Measurements from ENCODE around the gene RPS5. TPM values are rescaled to one million over a fixed set of nuclear protein-coding genes. Genes with fewer than 3 reads are reported as not detected.

The RPS5 gene
- total RNA-seq, 1 experiment from 2014 or later, result 1,982 TPM

DNA sequence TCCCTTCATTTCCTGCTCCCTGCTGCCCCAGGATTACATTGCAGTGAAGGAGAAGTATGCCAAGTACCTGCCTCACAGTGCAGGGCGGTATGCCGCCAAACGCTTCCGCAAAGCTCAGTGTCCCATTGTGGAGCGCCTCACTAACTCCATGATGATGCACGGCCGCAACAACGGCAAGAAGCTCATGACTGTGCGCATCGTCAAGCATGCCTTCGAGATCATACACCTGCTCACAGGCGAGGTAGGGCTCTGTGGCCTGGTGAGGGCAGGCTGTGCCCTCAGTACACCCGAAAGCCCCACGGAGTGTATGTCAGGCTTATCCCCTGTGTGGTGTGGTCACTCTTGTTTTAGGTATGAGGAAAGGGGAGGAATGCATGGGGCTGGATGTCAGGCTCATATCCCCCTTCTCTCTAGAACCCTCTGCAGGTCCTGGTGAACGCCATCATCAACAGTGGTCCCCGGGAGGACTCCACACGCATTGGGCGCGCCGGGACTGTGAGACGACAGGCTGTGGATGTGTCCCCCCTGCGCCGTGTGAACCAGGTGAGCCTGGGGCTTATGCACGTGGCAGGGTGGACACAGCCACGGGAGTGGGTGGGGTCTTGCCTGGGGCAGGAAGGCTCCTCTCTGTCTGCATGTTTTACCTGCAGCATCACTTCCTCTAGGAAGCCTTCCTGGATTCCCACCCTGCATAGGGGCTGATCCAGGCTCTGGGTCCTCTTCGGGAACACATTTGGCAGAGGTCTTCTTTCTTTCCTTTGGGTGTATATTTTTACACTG is 6.1 kb downstream of the RPS5 start:
- ATAC-seq (no peak), DNase-seq (ENCODE audit: low read depth, low spot score) (no peak)
- no peak for TF ChIP-seq SIN3A (IDR thresholded peaks at IDR 0.05; ENCODE audit: low read depth)
- TF ChIP-seq RAD21 (IDR thresholded peaks at IDR 0.05; ENCODE audit: low read depth), result no peak
- no peak for TF ChIP-seq ZNF274 (IDR thresholded peaks at IDR 0.05; ENCODE audit: low read depth, low read length)
- TF ChIP-seq POLR2A (IDR thresholded peaks at IDR 0.05; ENCODE audit: borderline replicate concordance, extremely low read depth, insufficient read depth, insufficient read length), result no peak
- TF ChIP-seq YY1 (IDR thresholded peaks at IDR 0.05; ENCODE audit: extremely low read depth, insufficient replicate concordance, low read depth, low read length), result no peak
- no peaks in the 10 kb centered on the region for H3K9me3 ChIP-seq (ENCODE audit: control insufficient read depth in 1 of 2, insufficient read depth in 1 of 2, low read depth in 1 of 2, low read length in 2 of 2)
- 0 out of 2 replicates have a peak overlapping the region, but pooled peaks have one; percentile 5 for H3K9ac ChIP-seq (ENCODE audit: low read length)
- H3K4me2 ChIP-seq (ENCODE audit: low read length), result 0 out of 2 replicates have a peak overlapping the region, but pooled peaks have one; percentile 48
- no peaks in the 10 kb centered on the region for H3K9me2 ChIP-seq (ENCODE audit: insufficient read depth)
- H3K4me1 ChIP-seq (ENCODE audit: control insufficient read depth in 1 of 2, insufficient read depth in 2 of 2, low read length in 2 of 2), result peaks cover 24 to 65% of the 10 kb centered on the region in 2 experiments
- intact Hi-C loops (cut with micrococcal nuclease), result no loop called here
- no peaks in the 10 kb centered on the region for H3K27me3 ChIP-seq (ENCODE audit: insufficient read depth, low read length)
- ChIA-PET RAD21 (ENCODE audit: low non-redundant PET in 1 of 2, low total read pairs in 2 of 2, uncharacterized antibody in 2 of 2, unreplicated experiment in 2 of 2) (no interaction called here), CTCF (no interaction called here), POLR2A (no interaction called here)
- peak overlapping the region; percentile 23; the same call in 1 of the 2 replicates for H3K27ac ChIP-seq (ENCODE audit: low read depth, low read length)
- peaks cover 33 to 64% of the 10 kb centered on the region in 2 experiments; a peak in 3 of 4 replicates for H3K36me3 ChIP-seq (ENCODE audit: control insufficient read depth in 1 of 2, insufficient read depth in 2 of 2, low read length in 2 of 2)
- H4K20me1 ChIP-seq (ENCODE audit: insufficient read depth), result peaks cover 41% of the 10 kb centered on the region; the same call in 1 of the 2 replicates
- BruUV-seq (replicated peaks), result no TSS peak
- peaks cover 54% of the 10 kb centered on the region for H3K79me2 ChIP-seq (ENCODE audit: insufficient read depth, low read length)
- H3K4me3 ChIP-seq (replicated peaks in 1 of 2; ENCODE audit: low read depth in 1 of 2, low read length in 2 of 2), result no peak overlapping the region
- H2AFZ ChIP-seq (ENCODE audit: low read depth, low read length, poor library complexity, severe bottlenecking), result no peak overlapping the region

DNA sequence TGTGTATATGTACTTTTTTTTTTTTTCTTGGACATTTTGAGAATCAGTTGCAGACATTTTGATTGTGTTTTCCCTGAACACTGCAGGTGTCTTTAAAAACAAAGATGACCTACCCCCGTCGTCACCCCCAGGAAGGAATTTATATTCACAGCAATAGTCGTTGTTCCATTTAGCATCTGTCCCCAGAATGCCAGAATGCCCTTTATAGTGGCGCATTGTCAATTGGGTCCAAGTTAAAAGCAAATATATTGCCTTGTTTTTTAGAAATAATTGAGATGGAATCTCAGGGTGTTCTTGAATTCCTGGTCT is 6.6 kb downstream of the RPS5 start:
- no peak overlapping the region for H3K9ac ChIP-seq (ENCODE audit: low read length)
- intact Hi-C loops (cut with micrococcal nuclease), result no loop called here
- H3K9me2 ChIP-seq (ENCODE audit: insufficient read depth), result no peaks in the 10 kb centered on the region
- no peak overlapping the region for H3K27ac ChIP-seq (ENCODE audit: low read depth, low read length)
- H4K20me1 ChIP-seq (ENCODE audit: insufficient read depth), result peaks cover 37% of the 10 kb centered on the region; the same call in 1 of the 2 replicates
- ChIA-PET POLR2A (no interaction called here), CTCF (no interaction called here), RAD21 (ENCODE audit: low non-redundant PET in 1 of 2, low total read pairs in 2 of 2, uncharacterized antibody in 2 of 2, unreplicated experiment in 2 of 2) (no interaction called here)
- H3K4me1 ChIP-seq (ENCODE audit: control insufficient read depth in 1 of 2, insufficient read depth in 2 of 2, low read length in 2 of 2), result peaks cover 20 to 59% of the 10 kb centered on the region in 2 experiments
- DNase-seq (ENCODE audit: low read depth, low spot score) (no peak), ATAC-seq (no peak)
- H3K9me3 ChIP-seq (ENCODE audit: control insufficient read depth in 1 of 2, insufficient read depth in 1 of 2, low read depth in 1 of 2, low read length in 2 of 2), result no peaks in the 10 kb centered on the region
- no peak overlapping the region for H3K4me3 ChIP-seq (replicated peaks in 1 of 2; ENCODE audit: low read depth in 1 of 2, low read length in 2 of 2)
- peaks cover 29 to 59% of the 10 kb centered on the region in 2 experiments; a peak in 3 of 4 replicates for H3K36me3 ChIP-seq (ENCODE audit: control insufficient read depth in 1 of 2, insufficient read depth in 2 of 2, low read length in 2 of 2)
- no peak overlapping the region for H2AFZ ChIP-seq (ENCODE audit: low read depth, low read length, poor library complexity, severe bottlenecking)
- no peak for TF ChIP-seq ZNF274 (IDR thresholded peaks at IDR 0.05; ENCODE audit: low read depth, low read length)
- no peak for TF ChIP-seq TCF7L2 (IDR thresholded peaks at IDR 0.05; ENCODE audit: borderline replicate concordance, extremely low read depth, insufficient read depth, insufficient read length)
- TF ChIP-seq POLR2AphosphoS5 (IDR thresholded peaks at IDR 0.05; ENCODE audit: low read depth, low read length), result no peak
- TF ChIP-seq ZFX (IDR thresholded peaks at IDR 0.05), result no peak
- TF ChIP-seq SRF (IDR thresholded peaks at IDR 0.05; ENCODE audit: low read depth), result no peak
- TF ChIP-seq CEBPB (IDR thresholded peaks at IDR 0.05; ENCODE audit: low read depth), result no peak
- no peak for TF ChIP-seq CBX3 (IDR thresholded peaks at IDR 0.05; ENCODE audit: low read depth)
- TF ChIP-seq, protein P1, sequence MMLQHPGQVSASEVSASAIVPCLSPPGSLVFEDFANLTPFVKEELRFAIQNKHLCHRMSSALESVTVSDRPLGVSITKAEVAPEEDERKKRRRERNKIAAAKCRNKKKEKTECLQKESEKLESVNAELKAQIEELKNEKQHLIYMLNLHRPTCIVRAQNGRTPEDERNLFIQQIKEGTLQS (IDR thresholded peaks at IDR 0.05), result no peak
- TF ChIP-seq FOSL1 (IDR thresholded peaks at IDR 0.05; ENCODE audit: low read depth), result no peak
- TF ChIP-seq, protein P2, sequence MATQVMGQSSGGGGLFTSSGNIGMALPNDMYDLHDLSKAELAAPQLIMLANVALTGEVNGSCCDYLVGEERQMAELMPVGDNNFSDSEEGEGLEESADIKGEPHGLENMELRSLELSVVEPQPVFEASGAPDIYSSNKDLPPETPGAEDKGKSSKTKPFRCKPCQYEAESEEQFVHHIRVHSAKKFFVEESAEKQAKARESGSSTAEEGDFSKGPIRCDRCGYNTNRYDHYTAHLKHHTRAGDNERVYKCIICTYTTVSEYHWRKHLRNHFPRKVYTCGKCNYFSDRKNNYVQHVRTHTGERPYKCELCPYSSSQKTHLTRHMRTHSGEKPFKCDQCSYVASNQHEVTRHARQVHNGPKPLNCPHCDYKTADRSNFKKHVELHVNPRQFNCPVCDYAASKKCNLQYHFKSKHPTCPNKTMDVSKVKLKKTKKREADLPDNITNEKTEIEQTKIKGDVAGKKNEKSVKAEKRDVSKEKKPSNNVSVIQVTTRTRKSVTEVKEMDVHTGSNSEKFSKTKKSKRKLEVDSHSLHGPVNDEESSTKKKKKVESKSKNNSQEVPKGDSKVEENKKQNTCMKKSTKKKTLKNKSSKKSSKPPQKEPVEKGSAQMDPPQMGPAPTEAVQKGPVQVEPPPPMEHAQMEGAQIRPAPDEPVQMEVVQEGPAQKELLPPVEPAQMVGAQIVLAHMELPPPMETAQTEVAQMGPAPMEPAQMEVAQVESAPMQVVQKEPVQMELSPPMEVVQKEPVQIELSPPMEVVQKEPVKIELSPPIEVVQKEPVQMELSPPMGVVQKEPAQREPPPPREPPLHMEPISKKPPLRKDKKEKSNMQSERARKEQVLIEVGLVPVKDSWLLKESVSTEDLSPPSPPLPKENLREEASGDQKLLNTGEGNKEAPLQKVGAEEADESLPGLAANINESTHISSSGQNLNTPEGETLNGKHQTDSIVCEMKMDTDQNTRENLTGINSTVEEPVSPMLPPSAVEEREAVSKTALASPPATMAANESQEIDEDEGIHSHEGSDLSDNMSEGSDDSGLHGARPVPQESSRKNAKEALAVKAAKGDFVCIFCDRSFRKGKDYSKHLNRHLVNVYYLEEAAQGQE (IDR thresholded peaks at IDR 0.05; ENCODE audit: low read depth), result no peak
- no TSS peak for BruUV-seq (replicated peaks)
- 0 out of 2 replicates have a peak overlapping the region, but pooled peaks have one; percentile 48 for H3K4me2 ChIP-seq (ENCODE audit: low read length)
- no peaks in the 10 kb centered on the region for H3K27me3 ChIP-seq (ENCODE audit: insufficient read depth, low read length)
- peaks cover 48% of the 10 kb centered on the region for H3K79me2 ChIP-seq (ENCODE audit: insufficient read depth, low read length)
